Type B pancreatic cell (in vitro differentiated cells): Measurements from ENCODE around the gene FSD1L. TPM values are rescaled to one million over a fixed set of nuclear protein-coding genes. Genes with fewer than 3 reads are reported as not detected.
A peak's percentile ranks its signal among the peaks of the same experiment; 100 is the strongest.

Experiments used
- DNase-seq: peaks from one replicate; pipeline ENCODE4 v3.0.0; 2021; ENCODE audit warnings: mixed read lengths; ENCODE audit not compliant: unreplicated experiment; ENCODE audit errors: extremely low spot score
- H3K27ac Mint-ChIP-seq: 2 replicates; pipeline ENCODE4 v1.8.0; 2021; ENCODE audit warnings: mild to moderate bottlenecking, mixed read lengths
- H3K27me3 Mint-ChIP-seq: 2 replicates; pipeline ENCODE4 v1.8.0; 2021; ENCODE audit warnings: mixed read lengths
- H3K36me3 Mint-ChIP-seq: 2 replicates; pipeline ENCODE4 v1.8.0; 2021; ENCODE audit warnings: mixed read lengths
- H3K4me1 Mint-ChIP-seq: one replicate; pipeline ENCODE4 v1.8.0; 2021; ENCODE audit warnings: mixed read lengths; ENCODE audit not compliant: unreplicated experiment
- H3K4me3 Mint-ChIP-seq: 2 replicates; pipeline ENCODE4 v1.8.0; 2021; ENCODE audit warnings: mild to moderate bottlenecking, mixed read lengths
- H3K9me3 Mint-ChIP-seq: 2 replicates; pipeline ENCODE4 v1.8.0; 2021; ENCODE audit warnings: mixed read lengths
- CTCF ChIP-seq: fragments of 200-600 bp; sonication (generic); conservative IDR thresholded peaks from 2 replicates; pipeline ENCODE4 v1.5.0; 2021; ENCODE audit warnings: antibody characterized with exemption, mild to moderate bottlenecking
- total RNA-seq: library from RNA; stranded (reverse); gene quantifications from 2 replicates; pipeline ENCODE4 v1.2.1, GENCODE V29; 2021; ENCODE audit warnings: low replicate concordance

The FSD1L gene
- total RNA-seq, 1 donor from 2014 or later, result 11.6 TPM

- Mint-ChIP-seq H3K27ac (no peak overlapping the region), H3K9me3 (peaks cover 5% of the 10 kb centered on the region), H3K4me1 (peaks cover 14% of the 10 kb centered on the region), H3K36me3 (no peaks in the 10 kb centered on the region), H3K4me3 (no peak overlapping the region), H3K27me3 (no peaks in the 10 kb centered on the region)
- TF ChIP-seq CTCF, result no peak
- no peak for DNase-seq
Measured at GRCh38 chr9:105443121-105443520, 4.7 kb upstream of the FSD1L start.

GRCh38 chr9:105444130-105444529 lies 3.7 kb upstream of the FSD1L start:
- Mint-ChIP-seq H3K36me3 (no peaks in the 10 kb centered on the region), H3K27me3 (no peaks in the 10 kb centered on the region), H3K4me1 (peaks cover 6% of the 10 kb centered on the region), H3K27ac (no peak overlapping the region), H3K4me3 (no peak overlapping the region), H3K9me3 (peaks cover 5% of the 10 kb centered on the region)
- DNase-seq, result no peak
- no peak for TF ChIP-seq CTCF

GRCh38 chr9:105445203-105445881 lies 2.5 kb upstream of the FSD1L start:
- Mint-ChIP-seq H3K27ac (no peak overlapping the region), H3K4me3 (no peak overlapping the region), H3K9me3 (peaks cover 5% of the 10 kb centered on the region), H3K36me3 (no peaks in the 10 kb centered on the region), H3K27me3 (no peaks in the 10 kb centered on the region), H3K4me1 (peaks cover 16% of the 10 kb centered on the region)
- no peak for TF ChIP-seq CTCF
- DNase-seq, result no peak

- Mint-ChIP-seq H3K36me3 (peaks cover 3% of the 10 kb centered on the region), H3K4me3 (peak overlapping the region; percentile 91), H3K27ac (peak overlapping the region; percentile 74), H3K27me3 (no peaks in the 10 kb centered on the region), H3K9me3 (no peaks in the 10 kb centered on the region), H3K4me1 (peaks cover 21% of the 10 kb centered on the region)
- no peak for TF ChIP-seq CTCF
- no peak for DNase-seq
Measured at GRCh38 chr9:105447386-105447813, 434 bp upstream of the FSD1L start.

GRCh38 chr9:105449081-105449480 lies 1.2 kb downstream of the FSD1L start:
- peaks cover 21% of the 10 kb centered on the region for H3K4me1 Mint-ChIP-seq
- H3K9me3 Mint-ChIP-seq, result no peaks in the 10 kb centered on the region
- no peak for DNase-seq
- TF ChIP-seq CTCF, result no peak
- no peaks in the 10 kb centered on the region for H3K27me3 Mint-ChIP-seq
- H3K27ac Mint-ChIP-seq, result peak overlapping the region; percentile 88
- peak overlapping the region; percentile 94 for H3K4me3 Mint-ChIP-seq
- peaks cover 3% of the 10 kb centered on the region for H3K36me3 Mint-ChIP-seq
